ENCODE results near the gene PBX1. TPM values are rescaled to one million over a fixed set of nuclear protein-coding genes. Genes with fewer than 3 reads are reported as not detected.

Gene PBX1
- total RNA-seq, 1 experiment from 2014 or later = 18.5 TPM

DNA sequence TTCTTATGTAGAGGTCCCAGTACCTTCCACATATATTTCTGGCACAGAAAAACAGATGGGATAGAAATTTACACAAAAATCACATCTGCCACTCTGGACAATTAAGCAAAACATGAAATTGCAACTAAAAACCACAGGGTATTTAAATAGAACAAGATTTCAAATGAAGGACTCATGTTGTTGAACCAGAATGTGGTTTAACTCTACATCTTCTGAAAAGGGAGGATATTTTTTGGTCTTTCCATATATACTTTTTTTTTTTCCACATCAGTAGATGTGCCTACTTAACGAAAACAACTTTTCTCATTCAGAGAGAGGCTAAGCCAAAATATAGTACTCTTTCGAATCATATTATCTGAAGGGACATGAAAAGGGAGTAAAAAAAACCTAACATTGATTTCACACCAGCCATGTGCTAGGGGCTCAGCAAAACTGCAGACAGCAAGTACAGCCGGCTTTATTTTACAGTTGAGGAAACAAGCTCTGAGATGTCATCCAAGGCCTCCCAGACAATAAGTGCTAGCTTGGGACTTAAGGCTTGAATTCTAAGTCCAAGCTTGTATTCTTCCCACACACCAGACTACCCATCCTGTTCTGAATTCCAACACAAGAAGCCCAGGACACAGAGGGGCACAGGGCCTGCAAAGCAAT is 208.9 kb downstream of the PBX1 start:
- no peaks in the 10 kb centered on the region for H3K36me3 ChIP-seq
- H3K9me3 ChIP-seq (replicated peaks) = no peaks in the 10 kb centered on the region
- H3K4me1 ChIP-seq (replicated peaks) = peaks cover 90% of the 10 kb centered on the region
- peak overlapping the region; percentile 82 for H3K27ac ChIP-seq
- H3K27me3 ChIP-seq (replicated peaks) = no peaks in the 10 kb centered on the region
- H3K4me3 ChIP-seq = no peak overlapping the region
- no peak for DNase-seq (ENCODE audit: low read depth in 1 of 2, low spot score in 2 of 2)

DNA sequence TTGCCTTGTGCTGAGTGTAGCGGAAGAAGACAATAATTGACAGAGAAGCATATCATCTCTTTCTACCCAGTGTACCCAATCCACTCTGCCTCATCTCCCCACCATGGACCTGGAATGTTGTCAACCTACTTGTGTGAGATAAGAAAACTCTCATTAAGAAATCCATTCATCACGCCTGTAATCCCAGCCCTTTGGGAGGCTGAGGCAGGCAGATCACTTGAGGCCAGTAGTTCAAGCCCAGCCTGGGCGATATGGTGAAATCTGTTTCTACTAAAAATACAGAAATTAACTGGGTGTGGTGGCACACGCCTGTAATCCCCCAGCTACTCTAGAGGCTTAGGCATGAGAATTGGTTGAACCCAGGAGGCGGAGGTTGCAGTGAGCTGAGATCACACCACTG is 209.6 kb downstream of the PBX1 start:
- DNase-seq (ENCODE audit: low read depth in 1 of 2, low spot score in 2 of 2) = no peak
- H3K4me3 ChIP-seq = no peak overlapping the region
- H3K4me1 ChIP-seq (replicated peaks) = peaks cover 90% of the 10 kb centered on the region
- no peaks in the 10 kb centered on the region for H3K27me3 ChIP-seq (replicated peaks)
- no peaks in the 10 kb centered on the region for H3K9me3 ChIP-seq (replicated peaks)
- peak overlapping the region; percentile 82; the same call in 1 of the 2 replicates for H3K27ac ChIP-seq
- no peaks in the 10 kb centered on the region for H3K36me3 ChIP-seq

DNA sequence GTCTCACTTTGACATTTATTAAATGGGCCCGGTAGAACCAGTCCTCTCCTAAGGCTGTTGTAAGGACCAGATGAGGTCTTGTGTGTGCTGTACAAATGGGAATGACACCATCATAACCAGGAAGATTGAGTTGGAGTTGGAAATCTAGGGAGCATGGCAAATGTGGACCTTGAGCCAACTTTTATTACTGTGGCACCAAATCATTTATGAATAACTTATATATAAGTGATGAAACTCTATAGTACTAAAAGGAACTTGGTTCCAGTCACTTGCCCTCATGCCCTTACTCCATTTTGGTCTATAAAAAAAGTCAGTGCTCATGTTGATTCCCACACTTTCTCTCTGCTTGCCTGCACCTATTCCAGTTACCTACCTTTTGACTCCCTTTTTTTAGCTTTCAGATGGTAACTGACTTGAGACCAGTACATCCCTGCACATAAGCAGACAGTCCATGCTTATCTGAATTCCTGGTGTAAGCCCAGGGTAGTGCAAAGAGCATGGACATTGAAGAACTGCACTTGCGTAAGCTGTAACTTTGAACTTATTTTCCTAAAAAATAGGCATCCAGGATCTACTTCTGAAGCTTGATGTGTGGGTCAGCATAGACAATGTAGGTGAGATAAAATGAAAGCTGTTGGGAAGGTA is 210.6 kb downstream of the PBX1 start:
- Histone ChIP-seq H3K27me3 (replicated peaks) (no peaks in the 10 kb centered on the region), H3K4me3 (no peak overlapping the region), H3K9me3 (replicated peaks) (no peaks in the 10 kb centered on the region), H3K27ac (no peak overlapping the region), H3K4me1 (replicated peaks) (peaks cover 82% of the 10 kb centered on the region), H3K36me3 (no peaks in the 10 kb centered on the region)
- no peak for DNase-seq (ENCODE audit: low read depth in 1 of 2, low spot score in 2 of 2)

DNA sequence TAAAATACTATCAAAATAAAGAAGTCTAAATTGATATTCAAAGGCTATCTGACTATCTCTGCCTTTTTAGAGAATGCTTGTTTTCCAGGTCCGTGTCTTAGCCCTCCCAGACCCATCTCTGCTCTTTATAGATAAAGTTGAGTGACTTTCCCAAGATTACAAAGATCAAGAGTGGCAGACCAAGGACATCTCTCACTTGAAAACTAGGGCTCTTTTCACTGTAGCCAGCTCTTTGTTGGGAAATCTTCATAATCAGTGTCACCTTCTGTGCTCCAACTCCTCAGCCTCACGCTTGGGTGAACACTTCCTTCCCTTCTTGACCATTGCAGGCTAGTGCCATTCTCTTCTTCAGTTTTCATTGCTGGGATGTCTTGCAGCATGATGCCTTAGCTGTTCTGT is 211.1 kb downstream of the PBX1 start:
- peaks cover 77% of the 10 kb centered on the region for H3K4me1 ChIP-seq (replicated peaks)

DNA sequence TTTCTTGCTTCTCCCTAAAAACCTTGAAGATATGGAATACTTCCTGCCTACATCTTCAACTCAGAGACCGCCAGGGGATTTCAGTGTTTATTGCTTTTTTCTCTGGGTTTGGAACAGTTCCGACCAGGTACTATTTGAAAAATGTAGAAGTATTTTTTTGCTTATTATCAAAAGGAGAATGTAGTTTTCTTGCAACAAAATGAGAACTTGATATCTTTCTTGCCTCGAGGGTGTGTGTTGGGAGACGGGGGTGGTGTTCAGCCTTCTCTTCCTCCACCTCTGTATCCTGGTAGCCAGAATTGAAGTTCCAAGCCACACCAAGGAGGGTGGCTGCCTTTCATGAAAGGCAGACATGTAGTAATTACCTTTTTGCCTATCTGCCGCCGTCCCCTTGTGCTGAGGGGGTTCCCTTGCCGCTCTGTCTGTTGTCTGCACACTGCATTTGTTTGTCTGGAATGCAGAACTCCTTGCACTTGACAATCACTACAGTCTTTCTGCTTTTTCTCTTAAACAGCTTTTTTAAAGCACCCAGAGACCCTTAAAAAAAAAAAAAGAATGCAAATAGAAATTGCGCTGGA is 212.1 kb downstream of the PBX1 start:
- no peaks in the 10 kb centered on the region for H3K27me3 ChIP-seq (replicated peaks)
- no peaks in the 10 kb centered on the region for H3K9me3 ChIP-seq (replicated peaks)
- peaks cover 67% of the 10 kb centered on the region for H3K4me1 ChIP-seq (replicated peaks)
- DNase-seq (ENCODE audit: low read depth in 1 of 2, low spot score in 2 of 2) = peak in 1 of 2 experiments; percentile 61
- H3K27ac ChIP-seq = peak overlapping the region; percentile 75
- H3K36me3 ChIP-seq = no peaks in the 10 kb centered on the region
- no peak overlapping the region for H3K4me3 ChIP-seq

More for the DNA sequence above, 211.1 kb downstream of the PBX1 start:
- DNase-seq (ENCODE audit: low read depth in 1 of 2, low spot score in 2 of 2) = no peak
- Histone ChIP-seq H3K4me3 (no peak overlapping the region), H3K36me3 (no peaks in the 10 kb centered on the region), H3K27ac (no peak overlapping the region), H3K9me3 (replicated peaks) (no peaks in the 10 kb centered on the region), H3K27me3 (replicated peaks) (no peaks in the 10 kb centered on the region)

DNA sequence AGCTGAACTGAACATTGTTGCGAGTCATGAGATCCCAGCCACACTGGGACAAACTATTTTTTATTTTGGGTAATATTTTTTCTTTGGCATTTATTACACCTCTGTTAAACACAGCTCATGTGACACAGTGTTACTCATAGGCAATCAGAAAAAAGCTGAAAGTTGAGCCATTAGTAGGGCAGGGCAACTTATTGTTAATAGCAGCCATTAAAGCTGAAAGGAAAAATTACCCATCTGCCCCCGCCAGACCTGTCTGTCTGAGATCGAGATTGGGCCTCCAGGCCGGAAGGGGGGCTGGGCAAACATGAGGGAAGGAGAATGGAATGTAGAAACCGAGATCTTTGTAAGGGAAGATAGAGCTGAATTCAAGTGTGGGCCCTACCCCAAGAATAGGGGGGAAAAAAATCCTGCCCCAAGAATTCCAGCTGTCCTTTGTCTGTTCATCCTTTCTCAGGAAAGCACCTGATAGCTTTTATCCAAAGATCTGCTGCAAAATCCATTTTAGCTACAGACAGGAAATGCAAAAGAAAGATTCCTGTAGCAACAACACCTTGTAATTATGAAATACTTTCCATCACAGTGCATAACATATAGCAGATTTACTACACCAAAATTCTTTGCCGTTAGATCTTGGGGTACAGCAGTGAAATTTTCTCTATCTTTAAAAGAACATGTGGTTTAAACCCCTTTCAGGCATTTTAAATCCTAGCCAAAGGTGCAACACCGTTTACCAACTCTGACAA is 212.8 kb downstream of the PBX1 start:
- Histone ChIP-seq H3K9me3 (replicated peaks) (no peaks in the 10 kb centered on the region), H3K27ac (peak overlapping the region; percentile 75), H3K4me3 (no peak overlapping the region), H3K27me3 (replicated peaks) (no peaks in the 10 kb centered on the region), H3K36me3 (no peaks in the 10 kb centered on the region), H3K4me1 (replicated peaks) (peaks cover 60% of the 10 kb centered on the region)
- DNase-seq (ENCODE audit: low read depth in 1 of 2, low spot score in 2 of 2) = peak; percentile 87 to 89

DNA sequence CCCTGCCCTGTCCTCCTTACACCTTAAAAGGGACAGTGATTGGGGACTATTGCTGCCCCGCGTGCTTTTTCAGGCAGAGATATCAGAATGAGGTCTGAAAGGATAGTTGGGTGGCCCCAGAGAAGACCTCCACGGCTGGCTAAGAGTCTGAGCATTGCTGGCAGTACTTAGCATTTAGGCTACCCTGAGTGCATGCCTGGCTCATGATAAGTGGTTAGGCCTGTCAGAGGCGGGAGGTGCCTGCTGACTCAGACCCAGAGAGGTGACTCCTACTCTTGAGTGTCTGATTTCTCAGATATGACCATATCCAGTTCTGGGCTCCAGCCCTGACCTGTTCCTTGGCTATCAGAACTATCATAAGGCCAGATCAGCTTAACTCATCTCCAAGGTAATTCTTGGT is 213.7 kb downstream of the PBX1 start:
- Histone ChIP-seq H3K27ac (peak overlapping the region; percentile 75), H3K36me3 (no peaks in the 10 kb centered on the region), H3K4me1 (replicated peaks) (peaks cover 54% of the 10 kb centered on the region), H3K4me3 (no peak overlapping the region), H3K9me3 (replicated peaks) (no peaks in the 10 kb centered on the region), H3K27me3 (replicated peaks) (no peaks in the 10 kb centered on the region)
- peak; percentile 79 to 92 for DNase-seq (ENCODE audit: low read depth in 1 of 2, low spot score in 2 of 2)

DNA sequence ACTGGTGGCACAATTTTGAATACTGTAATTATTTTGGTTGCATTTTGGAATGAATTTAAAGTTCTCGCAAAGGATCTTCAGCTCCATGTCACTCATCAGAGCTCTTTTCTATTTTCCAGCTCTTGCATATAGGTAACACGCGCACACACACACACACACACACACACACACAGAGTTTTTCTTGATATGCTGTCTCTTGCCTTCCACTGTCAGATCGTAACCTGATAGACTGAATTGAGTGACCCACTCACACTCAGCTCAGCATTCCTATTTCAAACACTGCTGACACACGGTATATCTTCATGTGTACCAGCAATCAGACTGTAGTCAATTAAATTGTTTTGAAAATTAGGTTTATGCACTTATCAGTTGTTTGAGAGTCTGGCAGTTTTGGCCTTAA is 214.1 kb downstream of the PBX1 start:
- Histone ChIP-seq H3K4me1 (replicated peaks) (peaks cover 50% of the 10 kb centered on the region), H3K27me3 (replicated peaks) (no peaks in the 10 kb centered on the region), H3K27ac (peak overlapping the region; percentile 75), H3K9me3 (replicated peaks) (no peaks in the 10 kb centered on the region), H3K36me3 (no peaks in the 10 kb centered on the region), H3K4me3 (no peak overlapping the region)
- no peak for DNase-seq (ENCODE audit: low read depth in 1 of 2, low spot score in 2 of 2)

DNA sequence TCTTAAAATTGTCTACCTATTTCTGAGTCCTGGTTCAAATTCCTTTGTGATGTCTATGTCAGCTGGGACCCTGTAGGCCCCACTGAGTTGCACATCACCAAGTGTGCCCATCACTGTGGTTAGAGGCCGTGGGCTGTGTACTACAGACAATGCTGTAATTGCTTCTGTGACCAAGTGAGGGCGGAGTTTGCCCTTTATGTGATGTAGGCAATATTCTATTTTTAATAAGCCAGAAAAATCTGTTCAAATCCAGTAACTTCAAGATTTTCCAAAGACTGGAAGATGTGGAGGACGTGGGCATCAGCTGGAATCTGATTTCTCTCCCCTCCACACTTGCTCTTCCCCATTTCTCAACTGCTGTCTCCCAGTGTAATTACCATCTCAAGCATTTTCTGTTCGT is 215.4 kb downstream of the PBX1 start:
- peaks cover 37% of the 10 kb centered on the region for H3K4me1 ChIP-seq (replicated peaks)
- no peak overlapping the region for H3K27ac ChIP-seq
- H3K4me3 ChIP-seq = no peak overlapping the region
- H3K36me3 ChIP-seq = no peaks in the 10 kb centered on the region
- DNase-seq (ENCODE audit: low read depth in 1 of 2, low spot score in 2 of 2) = no peak
- no peaks in the 10 kb centered on the region for H3K27me3 ChIP-seq (replicated peaks)
- no peaks in the 10 kb centered on the region for H3K9me3 ChIP-seq (replicated peaks)

DNA sequence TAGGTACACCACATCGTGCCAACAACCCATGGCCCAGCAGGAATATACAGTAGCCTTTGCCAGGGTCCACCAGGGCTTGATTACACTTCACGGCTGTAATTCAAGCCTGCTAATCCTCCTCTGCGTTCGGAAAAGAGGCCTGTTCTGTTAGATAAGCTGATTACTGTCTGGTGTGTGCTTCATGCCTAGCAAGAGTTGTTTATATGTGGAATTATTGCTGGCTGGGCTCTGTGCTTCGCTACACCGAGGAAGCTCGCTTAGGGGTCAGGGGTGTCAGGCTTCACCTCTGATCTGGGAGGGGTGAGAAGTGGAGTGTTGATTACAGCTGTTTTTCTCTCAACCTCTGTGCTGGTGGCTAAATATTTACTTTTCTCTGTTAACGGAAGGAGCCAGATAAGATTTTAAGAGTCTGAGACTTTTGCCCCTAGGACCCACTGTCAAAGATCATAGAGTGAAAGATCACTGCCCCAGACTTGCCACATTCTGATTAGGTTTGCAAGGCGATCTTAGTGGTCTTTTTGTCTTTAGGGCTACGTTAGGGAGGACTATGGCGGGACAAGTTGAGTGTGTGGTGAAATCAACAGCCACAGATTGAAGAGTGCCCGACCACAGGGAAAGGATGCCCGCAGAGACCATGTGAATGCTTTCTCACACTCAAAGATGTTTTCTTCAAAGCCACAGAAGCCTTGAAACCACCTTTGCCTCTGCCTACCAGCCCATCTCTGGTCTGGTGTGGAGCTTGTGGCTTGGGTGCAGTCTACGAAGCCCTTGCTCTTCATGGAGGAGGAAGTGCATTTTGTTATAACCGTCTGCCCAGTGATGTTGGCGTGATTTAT is 216.1 kb downstream of the PBX1 start:
- Histone ChIP-seq H3K4me3 (no peak overlapping the region), H3K27me3 (replicated peaks) (no peaks in the 10 kb centered on the region), H3K27ac (no peak overlapping the region), H3K36me3 (no peaks in the 10 kb centered on the region), H3K9me3 (replicated peaks) (no peaks in the 10 kb centered on the region), H3K4me1 (replicated peaks) (peaks cover 36% of the 10 kb centered on the region)
- no peak for DNase-seq (ENCODE audit: low read depth in 1 of 2, low spot score in 2 of 2)

DNA sequence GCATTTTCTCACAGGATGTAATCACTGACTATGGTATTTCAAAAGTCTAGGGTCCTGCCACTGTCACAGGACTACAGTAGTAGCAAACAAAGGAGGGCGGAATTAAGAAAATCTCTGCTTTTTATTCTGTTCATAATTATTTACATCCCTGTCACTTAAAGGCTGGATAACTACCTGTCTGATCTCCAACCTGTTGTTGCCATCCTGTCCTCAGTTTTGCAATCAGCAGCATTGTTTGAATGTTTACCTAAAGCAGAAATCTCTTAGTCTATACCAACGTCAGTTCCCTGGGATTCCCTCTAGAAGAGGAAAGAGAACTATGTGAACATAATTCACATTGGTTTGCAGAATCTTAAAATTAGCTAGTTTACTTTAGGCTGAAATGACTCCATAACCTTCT is 218.5 kb downstream of the PBX1 start:
- Histone ChIP-seq H3K27me3 (replicated peaks) (no peaks in the 10 kb centered on the region), H3K4me1 (replicated peaks) (peaks cover 24% of the 10 kb centered on the region), H3K4me3 (no peak overlapping the region), H3K9me3 (replicated peaks) (no peaks in the 10 kb centered on the region), H3K27ac (no peak overlapping the region), H3K36me3 (no peaks in the 10 kb centered on the region)
- no peak for DNase-seq (ENCODE audit: low read depth in 1 of 2, low spot score in 2 of 2)

DNA sequence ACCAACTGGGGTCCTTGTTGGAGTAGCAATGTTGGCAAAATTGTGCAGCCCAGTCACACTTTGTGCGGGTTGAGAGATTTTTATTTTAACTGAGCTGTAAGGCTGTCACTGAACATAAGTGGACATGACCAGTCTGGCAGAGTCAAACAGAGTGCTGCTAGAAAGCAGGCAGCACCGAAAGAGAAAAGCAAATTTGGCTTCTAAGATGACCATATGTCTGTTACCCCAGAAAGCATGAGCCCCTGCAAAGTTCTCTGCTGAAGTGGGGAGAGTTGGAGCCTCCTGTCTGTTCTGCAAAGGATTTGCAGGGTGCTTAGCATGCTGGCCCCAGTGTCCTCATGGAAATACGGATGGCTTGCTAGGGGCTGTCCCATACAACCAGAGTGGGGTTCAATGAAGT is 220.4 kb downstream of the PBX1 start:
- no peak overlapping the region for H3K27ac ChIP-seq

DNA sequence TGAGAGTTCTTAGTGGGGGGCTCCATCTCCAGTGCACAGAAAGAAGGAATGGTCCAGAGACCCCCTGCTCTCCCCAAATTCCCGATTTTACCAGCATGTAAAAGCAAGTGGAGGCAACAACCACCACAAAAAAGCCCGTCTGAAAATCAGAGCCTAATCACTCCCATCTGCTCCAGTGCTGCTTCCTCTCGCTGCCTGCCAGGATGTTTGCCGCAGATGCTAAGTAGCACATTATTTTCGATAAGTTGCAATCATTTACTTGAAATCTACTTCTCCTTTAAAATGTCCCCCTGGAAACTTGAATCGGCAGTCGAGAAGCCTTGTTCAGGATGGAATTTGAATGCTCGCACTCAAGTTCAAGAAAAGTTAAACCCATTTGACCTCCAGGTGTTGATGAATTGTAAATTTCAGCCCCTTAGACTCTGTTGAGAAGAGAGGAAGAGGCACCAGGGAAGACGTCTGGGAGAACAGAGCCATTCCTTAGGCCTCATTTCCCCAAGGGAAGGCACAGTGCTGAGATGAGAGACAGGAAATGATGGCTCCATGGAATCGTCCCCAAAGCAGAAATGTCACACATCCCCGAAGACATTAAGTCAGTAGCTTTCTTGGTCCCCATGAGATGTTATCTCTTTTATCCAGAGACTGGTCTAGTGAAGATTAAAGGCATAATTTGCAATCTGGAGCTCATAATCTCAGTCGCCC is 221.3 kb downstream of the PBX1 start:
- H3K4me3 ChIP-seq = no peak overlapping the region
- no peaks in the 10 kb centered on the region for H3K9me3 ChIP-seq (replicated peaks)
- no peaks in the 10 kb centered on the region for H3K36me3 ChIP-seq
- H3K27ac ChIP-seq = no peak overlapping the region
- peaks cover 18% of the 10 kb centered on the region for H3K4me1 ChIP-seq (replicated peaks)
- no peaks in the 10 kb centered on the region for H3K27me3 ChIP-seq (replicated peaks)
- DNase-seq (ENCODE audit: low read depth in 1 of 2, low spot score in 2 of 2) = no peak

More for the DNA sequence above, 220.4 kb downstream of the PBX1 start:
- Histone ChIP-seq H3K4me1 (replicated peaks) (peaks cover 17% of the 10 kb centered on the region), H3K4me3 (no peak overlapping the region), H3K9me3 (replicated peaks) (no peaks in the 10 kb centered on the region), H3K36me3 (no peaks in the 10 kb centered on the region), H3K27me3 (replicated peaks) (no peaks in the 10 kb centered on the region)
- DNase-seq (ENCODE audit: low read depth in 1 of 2, low spot score in 2 of 2) = no peak

Measured in SJSA1 (cell line).